IMR-90 (cell line): Measurements from ENCODE around the gene RAG1. TPM values are rescaled to one million over a fixed set of nuclear protein-coding genes. Genes with fewer than 3 reads are reported as not detected.

Experiments used
- ATAC-seq: fragments of 200-7000 bp; cut with Tn5 transposase; 2 replicates; pipeline ENCODE4 v1.9.1; 2020; ENCODE audit warnings: low read depth, mild to moderate bottlenecking, moderate library complexity
- BruUV-seq: library from RNA; stranded (reverse); fragments of 400-500 nt; replicated peaks from 2 replicates; lab custom pipeline; 2021; lab: Mats Ljungman, UMichigan
- CTCF ChIA-PET: fragments of 300-600 bp; formaldehyde crosslinking; extraction: SDS; loops from one replicate; lab custom pipeline; 2021; ENCODE audit warnings: antibody characterized with exemption; lab: Yijun Ruan, JAX
- POLR2A ChIA-PET: fragments of 300-600 bp; sonication (Branson Sonifier 250); formaldehyde crosslinking; loops from one replicate; lab custom pipeline; 2022; ENCODE audit warnings: antibody characterized with exemption; ENCODE audit not compliant: unreplicated experiment; lab: Charles Lee
- DNase-seq: peaks from one replicate; pipeline ENCODE4 v3.0.0; 2013
- H2AFZ ChIP-seq: replicated peaks from 2 replicates; pipeline ENCODE3; 2013; ENCODE audit warnings: low read length, mild to moderate bottlenecking; ENCODE audit not compliant: poor library complexity
- H2AK5ac ChIP-seq: 2 replicates; pipeline ENCODE4 v1.6.1; 2013; ENCODE audit warnings: low read depth, low read length, inconsistent platforms
- H2AK9ac ChIP-seq: replicated peaks from 2 replicates; pipeline ENCODE3; 2013; ENCODE audit warnings: mild to moderate bottlenecking, low read depth, low read length, moderate library complexity; ENCODE audit not compliant: poor library complexity
- H2BK120ac ChIP-seq: 2 replicates; pipeline ENCODE4 v1.6.1; 2013; ENCODE audit warnings: low read depth, low read length, inconsistent platforms
- H2BK15ac ChIP-seq: 3 replicates; pipeline ENCODE4 v1.6.1; 2013; ENCODE audit warnings: low read depth, low read length, inconsistent platforms
- H2BK20ac ChIP-seq: 2 replicates; pipeline ENCODE4 v1.6.1; 2013; ENCODE audit warnings: low read depth, mild to moderate bottlenecking, inconsistent platforms, low read length, moderate library complexity
- H2BK5ac ChIP-seq: 2 replicates; pipeline ENCODE4 v1.6.1; 2013; ENCODE audit warnings: mild to moderate bottlenecking, low read depth, low read length, inconsistent platforms; ENCODE audit not compliant: poor library complexity, severe bottlenecking
- H3K14ac ChIP-seq: replicated peaks from 2 replicates; pipeline ENCODE4 v1.6.1; 2013; ENCODE audit warnings: low read depth, low read length, inconsistent platforms
- H3K18ac ChIP-seq: 2 replicates; pipeline ENCODE4 v1.6.1; 2013; ENCODE audit warnings: low read depth, low read length, control low read depth
- H3K23ac ChIP-seq: 2 replicates; pipeline ENCODE4 v1.6.1; 2013; ENCODE audit warnings: low read depth, low read length, inconsistent platforms
- H3K27ac ChIP-seq: 2 replicates; pipeline ENCODE4 v1.5.1; 2013; ENCODE audit warnings: mild to moderate bottlenecking, control low read depth, low read length; ENCODE audit not compliant: insufficient read depth
- H3K27me3 ChIP-seq: 2 replicates; pipeline ENCODE4 v1.6.1; 2013; ENCODE audit warnings: low read length; ENCODE audit not compliant: control insufficient read depth, insufficient read depth
- H3K36me3 ChIP-seq: 2 replicates; pipeline ENCODE4 v1.6.1; 2013; ENCODE audit warnings: low read length, mixed read lengths; ENCODE audit not compliant: control insufficient read depth, insufficient read depth
- H3K4ac ChIP-seq: 2 replicates; pipeline ENCODE4 v1.6.1; 2013; ENCODE audit warnings: low read depth, low read length, inconsistent platforms
- H3K4me1 ChIP-seq: 2 replicates; pipeline ENCODE4 v1.6.1; 2013; ENCODE audit warnings: low read length, mixed read lengths; ENCODE audit not compliant: control insufficient read depth, insufficient read depth
- H3K4me2 ChIP-seq: 2 replicates; pipeline ENCODE4 v1.6.1; 2013; ENCODE audit warnings: low read depth, mild to moderate bottlenecking, control low read depth, low read length, moderate library complexity
- H3K4me3 ChIP-seq: 2 replicates; pipeline ENCODE4 v1.5.1; 2013; ENCODE audit warnings: low read depth, mild to moderate bottlenecking, control low read depth, low read length, moderate library complexity; ENCODE audit not compliant: insufficient read depth
- H3K56ac ChIP-seq: 2 replicates; pipeline ENCODE4 v1.6.1; 2013; ENCODE audit warnings: low read length, inconsistent platforms; ENCODE audit not compliant: insufficient read depth; ENCODE audit errors: extremely low read depth
- H3K79me1 ChIP-seq, 2 experiments: 2 replicates each; pipeline ENCODE4 v1.6.1; 2013; ENCODE audit warnings: low read length in 2 of 2, inconsistent platforms in 1 of 2, low read depth in 1 of 2
- H3K9ac ChIP-seq: 2 replicates; pipeline ENCODE4 v1.6.1; 2013; ENCODE audit warnings: low read depth, low read length, control low read depth
- H3K9me1 ChIP-seq: 2 replicates; pipeline ENCODE4 v1.6.1; 2013; ENCODE audit warnings: low read length, inconsistent platforms; ENCODE audit not compliant: insufficient read depth
- H3K9me3 ChIP-seq: 2 replicates; pipeline ENCODE4 v1.6.1; 2013; ENCODE audit warnings: low read length; ENCODE audit not compliant: control insufficient read depth, insufficient read depth
- H4K20me1 ChIP-seq: 2 replicates; pipeline ENCODE4 v1.6.1; 2013; ENCODE audit warnings: low read length, inconsistent platforms; ENCODE audit not compliant: insufficient read depth
- H4K5ac ChIP-seq: 2 replicates; pipeline ENCODE4 v1.6.1; 2013; ENCODE audit warnings: mild to moderate bottlenecking, low read depth, low read length, control low read depth
- H4K8ac ChIP-seq, 2 experiments: 2 replicates each; pipeline ENCODE4 v1.6.1; 2013; ENCODE audit warnings: low read depth in 2 of 2, low read length in 2 of 2, control low read depth in 1 of 2, inconsistent platforms in 1 of 2
- H4K91ac ChIP-seq: 2 replicates; pipeline ENCODE4 v1.6.1; 2013; ENCODE audit warnings: low read depth, low read length, inconsistent platforms; ENCODE audit not compliant: insufficient read depth
- CHD1 ChIP-seq: IDR thresholded peaks from 2 replicates; pipeline ENCODE4 v1.6.1; 2012; ENCODE audit warnings: low read depth, low read length, improper control_type of control experiment
- CTCF ChIP-seq: conservative IDR thresholded peaks from 2 replicates; pipeline ENCODE4 v1.5.1; 2012; ENCODE audit warnings: mild to moderate bottlenecking, low read depth, low read length, improper control_type of control experiment
- MAFK ChIP-seq: IDR thresholded peaks from 2 replicates; pipeline ENCODE4 v1.6.1; 2012; ENCODE audit warnings: low read depth, low read length, improper control_type of control experiment
- MXI1 ChIP-seq: IDR thresholded peaks from 2 replicates; pipeline ENCODE4 v1.6.1; 2012; ENCODE audit warnings: low read depth, mild to moderate bottlenecking, low read length, moderate library complexity, borderline replicate concordance
- NFE2L2 ChIP-seq: fragments of 150-350 bp; IDR thresholded peaks from 2 replicates; pipeline ENCODE4 v1.6.1; 2016; ENCODE audit warnings: low read depth, mild to moderate bottlenecking, low read length
- POLR2A ChIP-seq: IDR thresholded peaks from 2 replicates; pipeline ENCODE4 v1.6.1; 2012; ENCODE audit warnings: mild to moderate bottlenecking, low read depth, low read length
- RAD21 ChIP-seq: IDR thresholded peaks from 2 replicates; pipeline ENCODE4 v1.6.1; 2012; ENCODE audit warnings: low read length, improper control_type of control experiment
- RFX5 ChIP-seq: IDR thresholded peaks from 2 replicates; pipeline ENCODE4 v1.8.0; 2012; ENCODE audit warnings: low read depth, mild to moderate bottlenecking, low read length, moderate library complexity
- USF2 ChIP-seq: fragments of 150-350 bp; IDR thresholded peaks from 2 replicates; pipeline ENCODE4 v1.6.1; 2017; ENCODE audit warnings: mild to moderate bottlenecking, antibody characterized with exemption, low read length, low read depth
- WGBS, 2 experiments: methylation state at CpG; one replicate each; pipeline versions ENCODE4 v1.1.5 to v1.1.7; 2013; ENCODE audit warnings: missing lambda C conversion rate in 2 of 2; ENCODE audit not compliant: insufficient read length in 1 of 2; ENCODE audit errors: extremely low coverage in 2 of 2; 5-methylcytosine and 5-hydroxymethylcytosine counted together
- dilution Hi-C: fragments of 300-500 bp; cut with HindIII; formaldehyde crosslinking; loops from one replicate; pipeline ENCODE4 v1.14.3; 2018; ENCODE audit warnings: low sequenced_read_pairs; ENCODE audit not compliant: unreplicated experiment
- in situ Hi-C: fragments of 300-500 bp; cut with MboI; formaldehyde crosslinking; loops from 3 replicates; pipeline ENCODE4 v1.14.3; 2019; ENCODE audit warnings: low sequenced_read_pairs, inconsistent platforms, mixed read lengths
- intact Hi-C: fragments of 100-400 bp; cut with micrococcal nuclease; formaldehyde crosslinking; loops from 2 replicates; pipeline ENCODE4 v1.10.0; 2022
- polyA plus RNA-seq, 3 experiments: library from polyadenylated mRNA; depleted of rRNA; stranded (reverse); fragments of >200 nt; gene quantifications; 2 replicates each; pipeline ENCODE4 v1.2.3, GENCODE V29; 2012; ENCODE audit warnings: low replicate concordance in 1 of 3
- total RNA-seq: library from RNA; depleted of rRNA; stranded (reverse); fragments of >200 nt; gene quantifications from 2 replicates; pipeline ENCODE4 v1.2.3, GENCODE V29; 2012

Gene RAG1
- total and polyA plus RNA-seq, 2 of the 4 experiments (the other 2 are of a cell fraction) = 0.14 to 0.72 TPM

- Histone ChIP-seq H3K18ac (no peak overlapping the region), H2BK20ac (no peak overlapping the region), H3K4me2 (no peak overlapping the region), H3K4me3 (no peak overlapping the region), H4K91ac (no peak overlapping the region), H4K8ac (no peak overlapping the region), H4K5ac (no peak overlapping the region), H2BK120ac (no peak overlapping the region), H3K9me3 (0 out of 2 replicates have a peak, but pooled peaks cover 2% of the 10 kb centered on the region), H3K23ac (no peak overlapping the region), H3K27me3 (peaks cover 3% of the 10 kb centered on the region), H3K4me1 (no peaks in the 10 kb centered on the region), H2AK9ac (no peak overlapping the region), H3K9me1 (no peaks in the 10 kb centered on the region), H4K20me1 (no peaks in the 10 kb centered on the region), H3K56ac (no peak overlapping the region), H2AFZ (no peak overlapping the region), H2BK15ac (no peak overlapping the region), H3K36me3 (no peaks in the 10 kb centered on the region), H2BK5ac (no peak overlapping the region), H3K9ac (no peak overlapping the region), H2AK5ac (no peak overlapping the region), H3K79me1 (no peaks in the 10 kb centered on the region), H3K14ac (no peak overlapping the region), H3K27ac (no peak overlapping the region), H3K4ac (no peak overlapping the region)
- WGBS, 2 experiments = no CpG with 5 or more reads among the region's 2 CpGs
- TF ChIP-seq MAFK = no peak
- no peak for TF ChIP-seq USF2
- TF ChIP-seq CTCF = no peak
- TF ChIP-seq RAD21 = no peak
- TF ChIP-seq NFE2L2 = no peak
- TF ChIP-seq POLR2A = no peak
- no peak for TF ChIP-seq RFX5
- TF ChIP-seq CHD1 = no peak
- no peak for TF ChIP-seq MXI1
- no TSS peak for BruUV-seq
- CTCF ChIA-PET = interaction anchor here (1.2 kb wide), 1 partner anchor 13 kb away, joined by 6 read pairs; no protein-coding TSS in a partner anchor
- no peak for DNase-seq
- dilution Hi-C loops (no loop called here), in situ Hi-C loops (no loop called here), intact Hi-C loops (no loop called here)
- no peak; the same call in 1 of the 2 replicates for ATAC-seq
- POLR2A ChIA-PET = no interaction called here
Measured at GRCh38 chr11:36577373-36577772, 9.6 kb downstream of the RAG1 start.
